ENCODE measurements around the gene GRM4. TPM values are rescaled to one million over a fixed set of nuclear protein-coding genes. Genes with fewer than 3 reads are reported as not detected.

Gene GRM4
- total and polyA plus RNA-seq, 4 donors, result not detected

DNA sequence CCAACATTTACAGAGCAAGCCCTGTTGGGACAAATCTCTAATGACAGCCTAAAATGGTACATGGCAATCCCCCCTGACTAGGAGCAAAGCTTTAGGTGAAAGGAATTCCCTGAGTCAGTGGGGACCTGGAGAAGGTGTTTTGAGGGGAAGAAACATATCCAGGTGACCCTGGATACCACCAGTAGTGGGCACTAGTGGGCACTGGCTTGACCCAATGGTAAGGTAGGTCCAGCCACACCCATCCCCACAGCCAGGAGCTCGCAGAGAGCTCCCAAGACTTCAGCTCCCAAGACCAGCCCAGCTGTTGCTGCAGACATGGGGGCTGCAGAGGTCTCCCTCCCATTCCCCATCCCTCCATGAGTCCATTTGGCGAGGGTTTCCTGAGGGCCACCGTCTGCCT lies 19.5 kb downstream of the GRM4 start (continued):
- TF ChIP-seq, protein P1, sequence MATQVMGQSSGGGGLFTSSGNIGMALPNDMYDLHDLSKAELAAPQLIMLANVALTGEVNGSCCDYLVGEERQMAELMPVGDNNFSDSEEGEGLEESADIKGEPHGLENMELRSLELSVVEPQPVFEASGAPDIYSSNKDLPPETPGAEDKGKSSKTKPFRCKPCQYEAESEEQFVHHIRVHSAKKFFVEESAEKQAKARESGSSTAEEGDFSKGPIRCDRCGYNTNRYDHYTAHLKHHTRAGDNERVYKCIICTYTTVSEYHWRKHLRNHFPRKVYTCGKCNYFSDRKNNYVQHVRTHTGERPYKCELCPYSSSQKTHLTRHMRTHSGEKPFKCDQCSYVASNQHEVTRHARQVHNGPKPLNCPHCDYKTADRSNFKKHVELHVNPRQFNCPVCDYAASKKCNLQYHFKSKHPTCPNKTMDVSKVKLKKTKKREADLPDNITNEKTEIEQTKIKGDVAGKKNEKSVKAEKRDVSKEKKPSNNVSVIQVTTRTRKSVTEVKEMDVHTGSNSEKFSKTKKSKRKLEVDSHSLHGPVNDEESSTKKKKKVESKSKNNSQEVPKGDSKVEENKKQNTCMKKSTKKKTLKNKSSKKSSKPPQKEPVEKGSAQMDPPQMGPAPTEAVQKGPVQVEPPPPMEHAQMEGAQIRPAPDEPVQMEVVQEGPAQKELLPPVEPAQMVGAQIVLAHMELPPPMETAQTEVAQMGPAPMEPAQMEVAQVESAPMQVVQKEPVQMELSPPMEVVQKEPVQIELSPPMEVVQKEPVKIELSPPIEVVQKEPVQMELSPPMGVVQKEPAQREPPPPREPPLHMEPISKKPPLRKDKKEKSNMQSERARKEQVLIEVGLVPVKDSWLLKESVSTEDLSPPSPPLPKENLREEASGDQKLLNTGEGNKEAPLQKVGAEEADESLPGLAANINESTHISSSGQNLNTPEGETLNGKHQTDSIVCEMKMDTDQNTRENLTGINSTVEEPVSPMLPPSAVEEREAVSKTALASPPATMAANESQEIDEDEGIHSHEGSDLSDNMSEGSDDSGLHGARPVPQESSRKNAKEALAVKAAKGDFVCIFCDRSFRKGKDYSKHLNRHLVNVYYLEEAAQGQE (IDR thresholded peaks at IDR 0.05), result no peak
- TF ChIP-seq HNF4A (conservative IDR thresholded peaks at IDR 0.05), result no peak

DNA sequence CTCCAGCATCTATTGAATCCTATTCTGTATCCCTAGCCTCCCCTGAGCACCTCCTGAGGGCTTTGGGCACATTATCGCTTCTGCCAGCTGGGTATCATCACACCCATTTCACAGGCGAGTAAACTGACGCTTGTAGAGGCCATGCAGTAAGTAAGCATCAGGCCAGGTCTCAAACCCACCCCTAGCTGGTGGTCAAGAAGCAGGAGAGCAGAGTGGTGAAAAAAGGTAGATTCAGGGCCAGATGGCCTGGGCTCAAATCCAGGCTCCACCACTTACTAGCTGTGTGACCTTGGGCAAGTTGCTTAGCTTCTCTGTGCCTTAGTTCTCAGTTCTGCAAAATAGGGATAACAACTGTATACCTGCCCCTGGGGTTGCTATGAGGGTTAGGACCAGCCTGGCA lies 19.9 kb downstream of the GRM4 start:
- peaks cover 0 to 2% (median 0%) of the 10 kb centered on the region in 4 donors for H3K27me3 ChIP-seq (ENCODE audit: control insufficient read depth in 4 of 4, insufficient read depth in 4 of 4, low read length in 3 of 4)
- 78% methylated on average over 3 of the region's 3 CpGs for WGBS

DNA sequence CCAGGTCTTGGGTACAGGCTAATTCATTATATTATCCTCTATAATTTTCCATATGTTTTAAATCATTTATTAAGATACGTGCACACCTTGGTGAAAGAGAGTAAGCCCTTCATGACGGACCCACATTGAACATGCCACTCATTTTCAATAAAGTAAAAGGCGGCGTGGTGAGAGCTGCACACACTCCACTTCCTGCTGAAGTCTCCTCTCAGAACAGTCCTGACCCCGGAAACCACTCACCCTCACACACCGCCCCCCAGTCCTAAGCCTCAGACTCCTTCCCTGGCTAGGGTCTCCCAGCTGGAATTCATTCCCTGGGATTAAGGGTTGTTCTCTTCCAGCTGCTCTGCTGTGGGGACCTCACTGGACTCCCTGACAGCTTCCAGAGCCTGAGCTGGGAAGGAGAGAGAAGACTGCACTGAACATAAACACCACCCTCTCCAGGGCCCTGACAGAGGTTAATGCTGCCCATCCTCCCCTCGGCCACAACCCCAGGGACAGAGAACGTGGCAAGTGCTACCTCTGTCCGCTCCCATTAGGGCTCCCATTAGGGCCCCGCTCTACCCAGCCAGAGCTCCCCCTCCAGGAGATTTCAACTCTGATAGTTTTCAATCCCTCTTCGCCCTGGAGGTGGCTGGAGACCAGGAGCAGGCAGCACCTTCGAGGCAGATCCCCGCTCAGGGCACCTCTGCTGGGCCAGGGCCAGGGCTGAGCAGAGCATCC lies 24.8 kb downstream of the GRM4 start:
- 56% methylated on average over 13 of the region's 13 CpGs for WGBS
- TF ChIP-seq HNF4G (IDR thresholded peaks at IDR 0.05) (no peak), NR2F2 (IDR thresholded peaks at IDR 0.05) (no peak), RAD21 (IDR thresholded peaks at IDR 0.05) (no peak), SP1 (IDR thresholded peaks at IDR 0.05) (no peak), FOXA1 (IDR thresholded peaks at IDR 0.05) (no peak), FOXA2 (IDR thresholded peaks at IDR 0.05) (no peak)
- TF ChIP-seq, protein P2, sequence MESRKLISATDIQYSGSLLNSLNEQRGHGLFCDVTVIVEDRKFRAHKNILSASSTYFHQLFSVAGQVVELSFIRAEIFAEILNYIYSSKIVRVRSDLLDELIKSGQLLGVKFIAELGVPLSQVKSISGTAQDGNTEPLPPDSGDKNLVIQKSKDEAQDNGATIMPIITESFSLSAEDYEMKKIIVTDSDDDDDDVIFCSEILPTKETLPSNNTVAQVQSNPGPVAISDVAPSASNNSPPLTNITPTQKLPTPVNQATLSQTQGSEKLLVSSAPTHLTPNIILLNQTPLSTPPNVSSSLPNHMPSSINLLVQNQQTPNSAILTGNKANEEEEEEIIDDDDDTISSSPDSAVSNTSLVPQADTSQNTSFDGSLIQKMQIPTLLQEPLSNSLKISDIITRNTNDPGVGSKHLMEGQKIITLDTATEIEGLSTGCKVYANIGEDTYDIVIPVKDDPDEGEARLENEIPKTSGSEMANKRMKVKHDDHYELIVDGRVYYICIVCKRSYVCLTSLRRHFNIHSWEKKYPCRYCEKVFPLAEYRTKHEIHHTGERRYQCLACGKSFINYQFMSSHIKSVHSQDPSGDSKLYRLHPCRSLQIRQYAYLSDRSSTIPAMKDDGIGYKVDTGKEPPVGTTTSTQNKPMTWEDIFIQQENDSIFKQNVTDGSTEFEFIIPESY (IDR thresholded peaks at IDR 0.05), result no peak
- TF ChIP-seq, protein P3, sequence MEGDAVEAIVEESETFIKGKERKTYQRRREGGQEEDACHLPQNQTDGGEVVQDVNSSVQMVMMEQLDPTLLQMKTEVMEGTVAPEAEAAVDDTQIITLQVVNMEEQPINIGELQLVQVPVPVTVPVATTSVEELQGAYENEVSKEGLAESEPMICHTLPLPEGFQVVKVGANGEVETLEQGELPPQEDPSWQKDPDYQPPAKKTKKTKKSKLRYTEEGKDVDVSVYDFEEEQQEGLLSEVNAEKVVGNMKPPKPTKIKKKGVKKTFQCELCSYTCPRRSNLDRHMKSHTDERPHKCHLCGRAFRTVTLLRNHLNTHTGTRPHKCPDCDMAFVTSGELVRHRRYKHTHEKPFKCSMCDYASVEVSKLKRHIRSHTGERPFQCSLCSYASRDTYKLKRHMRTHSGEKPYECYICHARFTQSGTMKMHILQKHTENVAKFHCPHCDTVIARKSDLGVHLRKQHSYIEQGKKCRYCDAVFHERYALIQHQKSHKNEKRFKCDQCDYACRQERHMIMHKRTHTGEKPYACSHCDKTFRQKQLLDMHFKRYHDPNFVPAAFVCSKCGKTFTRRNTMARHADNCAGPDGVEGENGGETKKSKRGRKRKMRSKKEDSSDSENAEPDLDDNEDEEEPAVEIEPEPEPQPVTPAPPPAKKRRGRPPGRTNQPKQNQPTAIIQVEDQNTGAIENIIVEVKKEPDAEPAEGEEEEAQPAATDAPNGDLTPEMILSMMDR (IDR thresholded peaks at IDR 0.05; ENCODE audit: low read depth, low read length, missing input control), result no peak

More for the DNA sequence above, 19.9 kb downstream of the GRM4 start:
- no peaks in the 10 kb centered on the region for H3K9me3 ChIP-seq (ENCODE audit: control insufficient read depth in 4 of 4, low read length in 3 of 4)
- H3K36me3 ChIP-seq (ENCODE audit: control insufficient read depth in 4 of 4, insufficient read depth in 3 of 4, low read depth in 1 of 4, low read length in 3 of 4), result no peaks in the 10 kb centered on the region
- no peak overlapping the region for H3K9ac ChIP-seq (ENCODE audit: low read depth in 1 of 2, low read length in 2 of 2)
- no peak for DNase-seq (ENCODE audit: low spot score)
- H3K4me3 ChIP-seq (ENCODE audit: low read depth in 1 of 3, low read length in 3 of 3), result no peak overlapping the region
- TF ChIP-seq HNF4A (conservative IDR thresholded peaks at IDR 0.05) (no peak), SP1 (IDR thresholded peaks at IDR 0.05) (no peak), RAD21 (IDR thresholded peaks at IDR 0.05) (no peak), FOXA1 (IDR thresholded peaks at IDR 0.05) (no peak), TAF1 (conservative IDR thresholded peaks at IDR 0.05) (no peak), GABPA (IDR thresholded peaks at IDR 0.05 in 1 of 2, conservative IDR thresholded peaks at IDR 0.05 in 1 of 2) (no peak)
- TF ChIP-seq, protein P3 (IDR thresholded peaks at IDR 0.05; ENCODE audit: low read depth, low read length, missing input control), result no peak
- TF ChIP-seq, protein P2 (IDR thresholded peaks at IDR 0.05), result no peak
- H3K27ac ChIP-seq (ENCODE audit: low read depth in 1 of 2, low read length in 2 of 2), result no peak overlapping the region
- H3K4me1 ChIP-seq (ENCODE audit: control insufficient read depth in 4 of 4, insufficient read depth in 4 of 4, low read length in 3 of 4), result no peaks in the 10 kb centered on the region

More for the DNA sequence above, 24.8 kb downstream of the GRM4 start:
- no peaks in the 10 kb centered on the region for H3K4me1 ChIP-seq (ENCODE audit: control insufficient read depth in 4 of 4, insufficient read depth in 4 of 4, low read length in 3 of 4)
- H3K9me3 ChIP-seq (ENCODE audit: control insufficient read depth in 4 of 4, low read length in 3 of 4), result no peaks in the 10 kb centered on the region
- H3K27ac ChIP-seq (ENCODE audit: low read depth in 1 of 2, low read length in 2 of 2), result no peak overlapping the region
- peaks cover 0 to 2% (median 0%) of the 10 kb centered on the region in 4 donors for H3K27me3 ChIP-seq (ENCODE audit: control insufficient read depth in 4 of 4, insufficient read depth in 4 of 4, low read length in 3 of 4)
- no peak overlapping the region for H3K9ac ChIP-seq (ENCODE audit: low read depth in 1 of 2, low read length in 2 of 2)
- H3K4me3 ChIP-seq (ENCODE audit: low read depth in 1 of 3, low read length in 3 of 3), result no peak overlapping the region
- no peaks in the 10 kb centered on the region for H3K36me3 ChIP-seq (ENCODE audit: control insufficient read depth in 4 of 4, insufficient read depth in 3 of 4, low read depth in 1 of 4, low read length in 3 of 4)
- no peak for DNase-seq (ENCODE audit: low spot score)
